Umbilical cord (tissue), 2 donors: ENCODE results near the gene PTPRU. TPM values are rescaled to one million over a fixed set of nuclear protein-coding genes. Genes with fewer than 3 reads are reported as not detected.

Experiments used
- DNase-seq: peaks from one replicate; pipeline ENCODE4 v3.0.0-alpha.2; 2015; ENCODE audit warnings: low spot score
- total RNA-seq: library from RNA; depleted of rRNA; stranded (reverse); fragments of >200 nt; gene quantifications from one replicate; pipeline ENCODE4 v1.2.3, GENCODE V29; 2014; ENCODE audit warnings: low replicate concordance; ENCODE audit not compliant: insufficient read depth

Gene PTPRU
- total RNA-seq, 1 donor from 2014 or later = 35.2 TPM

- DNase-seq = peak; percentile 27
Observed at GRCh38 chr1:29243871-29244200, 7.5 kb downstream of the PTPRU start.

DNA sequence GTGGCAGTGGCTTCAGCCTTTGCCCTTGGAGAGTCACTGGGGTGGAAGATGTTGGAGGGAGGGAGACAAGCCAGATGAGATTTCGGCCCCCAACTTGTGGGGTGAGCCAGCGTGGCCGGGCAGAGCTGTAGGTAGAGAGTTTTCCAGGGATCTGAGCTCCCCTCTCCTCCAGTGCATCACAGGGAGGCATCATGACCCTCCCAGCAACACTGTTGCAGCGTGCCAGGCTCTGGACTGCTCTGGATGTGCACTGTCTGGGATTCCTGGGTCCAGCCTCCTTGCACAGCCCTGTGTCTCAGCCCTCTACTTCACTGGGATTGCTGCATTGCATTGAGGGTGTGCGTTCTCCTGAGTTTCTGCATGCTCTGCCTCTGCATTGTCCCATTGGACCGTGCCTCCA is 8.9 kb downstream of the PTPRU start:
- no peak for DNase-seq

DNA sequence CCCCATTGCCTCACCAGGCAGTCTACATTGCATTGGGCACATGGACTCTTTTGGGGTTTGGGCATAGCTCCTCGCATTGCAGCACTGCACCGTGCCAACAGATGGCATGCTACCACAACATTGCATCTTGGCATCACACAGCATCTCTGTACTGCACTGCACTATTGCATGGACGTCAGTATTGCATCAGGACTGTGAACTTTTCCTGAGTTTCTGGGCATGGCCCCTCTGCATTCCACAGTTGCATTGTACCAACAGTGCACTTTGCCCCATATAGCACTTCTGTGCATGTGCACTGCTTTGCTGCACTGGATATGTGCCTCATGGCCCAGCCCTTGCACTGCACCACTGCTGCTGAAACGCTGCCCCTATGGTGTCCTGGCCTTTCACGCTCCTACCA is 9.6 kb downstream of the PTPRU start:
- DNase-seq = peak; percentile 53

DNA sequence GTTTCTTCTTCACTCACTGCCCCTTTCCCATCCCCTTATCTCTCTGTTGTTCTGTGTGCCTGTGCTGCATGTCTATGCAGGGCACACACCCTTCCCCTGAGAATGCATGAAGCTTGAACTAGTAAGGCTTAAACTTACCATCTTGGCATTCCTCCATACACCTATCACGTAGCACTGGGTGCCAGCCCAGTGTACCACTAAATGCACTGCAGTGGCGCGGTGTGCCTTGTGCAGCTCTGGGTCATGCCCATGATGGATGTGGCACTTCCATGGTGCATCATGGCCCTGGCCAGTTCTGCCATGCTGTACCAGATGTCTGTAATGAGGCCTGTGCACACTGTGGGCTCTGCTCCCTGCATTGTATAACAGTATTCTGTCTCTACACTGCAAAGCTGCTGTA is 10.7 kb downstream of the PTPRU start:
- DNase-seq = no peak

- DNase-seq = no peak
Observed at GRCh38 chr1:29247571-29248273, 11.4 kb downstream of the PTPRU start.

DNA sequence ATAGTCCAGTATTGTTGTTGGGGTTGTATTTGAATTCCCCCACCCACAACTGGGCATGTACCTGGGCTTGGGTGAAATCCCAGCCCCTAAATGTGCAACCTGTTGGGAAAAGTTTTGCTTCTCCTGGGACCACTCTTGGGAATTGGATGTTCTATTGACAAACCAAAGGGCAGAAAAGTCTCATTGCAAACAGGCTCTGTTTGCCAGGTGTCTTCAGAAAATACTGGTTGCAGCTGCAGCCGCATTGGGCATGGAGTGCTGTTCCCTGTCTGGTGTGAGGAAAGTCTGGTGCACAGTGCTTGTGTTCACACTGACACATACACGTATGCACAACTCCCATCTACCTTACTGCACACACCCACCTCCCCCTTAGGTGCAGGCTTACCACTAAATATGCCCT is 12.1 kb downstream of the PTPRU start:
- DNase-seq = no peak

GRCh38 chr1:29249170-29249691 is 12.9 kb downstream of the PTPRU start:
- peak; percentile 84 for DNase-seq

DNA sequence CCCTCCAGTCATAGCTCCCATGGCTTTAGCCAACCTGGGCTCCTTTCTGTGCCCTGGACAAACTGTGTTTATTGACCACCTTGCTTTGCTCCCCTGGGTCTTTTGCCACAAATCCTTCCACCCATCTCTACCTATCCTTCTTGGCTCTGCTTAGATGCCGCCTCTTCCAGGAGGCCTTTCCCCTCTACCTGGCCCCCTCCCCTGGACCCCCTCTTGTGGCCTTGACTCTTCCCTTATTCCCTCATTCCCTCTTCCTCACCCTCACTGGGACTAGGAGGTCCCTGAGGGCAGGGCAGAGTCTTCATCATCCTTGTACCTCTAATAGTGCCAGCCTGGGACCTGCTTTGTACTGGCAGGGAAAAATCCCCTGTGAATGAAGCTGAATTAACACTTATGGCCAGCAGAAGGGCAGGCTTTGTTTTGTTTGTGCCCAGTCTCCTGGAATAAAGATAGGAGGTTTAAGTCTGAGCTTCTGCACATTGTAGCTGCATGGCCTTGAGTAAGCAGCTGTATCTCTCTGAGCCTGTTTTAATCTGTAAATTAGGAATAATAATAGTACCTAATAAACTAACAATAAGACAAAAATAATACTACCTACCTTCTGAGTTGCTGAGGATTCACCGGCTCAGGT is 13.7 kb downstream of the PTPRU start:
- no peak for DNase-seq

DNA sequence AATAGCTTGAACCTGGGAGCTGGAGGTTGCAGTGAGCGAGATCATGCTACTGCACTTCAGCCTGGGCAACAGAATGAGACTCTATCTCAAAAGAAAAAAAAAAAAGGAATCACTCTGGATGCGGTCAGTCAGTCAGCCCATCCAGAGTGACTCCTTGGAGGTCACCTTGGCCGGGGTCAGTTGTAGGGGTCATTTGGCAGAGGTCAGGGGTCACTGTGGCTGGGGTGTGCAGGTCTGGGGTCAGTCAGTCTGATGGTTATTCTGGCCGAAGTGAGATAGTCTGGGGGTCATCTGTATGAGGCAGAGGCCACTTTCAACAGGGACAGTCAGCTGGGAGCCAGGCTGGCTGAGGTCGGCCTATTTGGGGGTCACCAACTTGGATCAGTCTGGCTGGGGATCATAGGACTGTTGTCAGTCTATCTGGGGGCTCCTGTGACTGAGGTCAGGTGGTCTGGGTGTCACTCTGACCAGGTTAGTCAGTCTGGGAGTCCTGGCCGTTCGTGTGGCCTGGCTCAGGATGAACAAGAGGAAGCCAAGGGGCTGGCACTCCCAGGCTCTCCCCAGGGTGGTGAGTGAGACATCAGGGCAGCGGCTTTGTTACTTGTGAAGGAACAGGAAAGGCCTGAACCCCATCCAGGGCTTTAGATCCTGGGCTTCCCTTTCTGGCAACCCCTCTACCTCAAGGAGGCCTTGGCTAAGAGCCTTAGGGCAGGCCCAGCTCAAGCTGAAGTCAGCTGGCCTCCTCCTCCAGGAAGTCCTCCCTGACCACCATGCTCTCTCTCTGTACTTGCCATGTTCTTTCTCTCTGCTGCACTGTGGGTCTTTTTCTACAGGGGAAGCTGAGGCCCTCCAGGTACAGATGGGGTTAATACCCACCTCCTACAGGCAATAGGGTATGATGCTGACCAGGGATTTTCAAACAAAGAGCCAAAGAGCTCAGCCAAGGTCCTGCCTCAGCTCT is 15.1 kb downstream of the PTPRU start:
- no peak for DNase-seq

GRCh38 chr1:29253180-29253579 is 16.9 kb downstream of the PTPRU start:
- DNase-seq = no peak

DNA sequence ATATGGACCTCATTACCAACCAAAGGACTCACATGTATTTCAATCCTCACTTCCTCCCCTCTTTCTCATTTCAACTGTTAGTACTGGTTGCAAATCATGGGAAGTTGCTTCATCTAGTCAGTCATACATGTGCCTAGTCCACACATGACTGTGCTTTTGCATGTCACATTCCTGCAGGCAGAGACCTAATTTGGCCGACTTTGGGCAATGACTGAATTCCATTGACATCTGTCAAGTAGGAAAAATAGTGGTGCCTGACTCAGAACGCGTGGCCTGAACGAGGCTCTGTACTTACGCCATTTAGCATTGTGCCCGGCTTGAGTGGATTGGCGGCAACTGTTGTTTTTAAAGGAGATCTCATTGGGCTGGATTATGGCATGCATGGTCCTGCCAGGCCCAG is 18.0 kb downstream of the PTPRU start:
- DNase-seq = no peak

- DNase-seq = no peak
Observed at GRCh38 chr1:29255134-29255666, 18.9 kb downstream of the PTPRU start.

GRCh38 chr1:29256394-29256793 is 20.1 kb downstream of the PTPRU start:
- no peak for DNase-seq

GRCh38 chr1:29256979-29257804 is 20.9 kb downstream of the PTPRU start:
- DNase-seq = peak; percentile 53

GRCh38 chr1:29258189-29258975 is 22.1 kb downstream of the PTPRU start:
- no peak for DNase-seq

- no peak for DNase-seq
Observed at GRCh38 chr1:29258976-29259801, 22.9 kb downstream of the PTPRU start.

DNA sequence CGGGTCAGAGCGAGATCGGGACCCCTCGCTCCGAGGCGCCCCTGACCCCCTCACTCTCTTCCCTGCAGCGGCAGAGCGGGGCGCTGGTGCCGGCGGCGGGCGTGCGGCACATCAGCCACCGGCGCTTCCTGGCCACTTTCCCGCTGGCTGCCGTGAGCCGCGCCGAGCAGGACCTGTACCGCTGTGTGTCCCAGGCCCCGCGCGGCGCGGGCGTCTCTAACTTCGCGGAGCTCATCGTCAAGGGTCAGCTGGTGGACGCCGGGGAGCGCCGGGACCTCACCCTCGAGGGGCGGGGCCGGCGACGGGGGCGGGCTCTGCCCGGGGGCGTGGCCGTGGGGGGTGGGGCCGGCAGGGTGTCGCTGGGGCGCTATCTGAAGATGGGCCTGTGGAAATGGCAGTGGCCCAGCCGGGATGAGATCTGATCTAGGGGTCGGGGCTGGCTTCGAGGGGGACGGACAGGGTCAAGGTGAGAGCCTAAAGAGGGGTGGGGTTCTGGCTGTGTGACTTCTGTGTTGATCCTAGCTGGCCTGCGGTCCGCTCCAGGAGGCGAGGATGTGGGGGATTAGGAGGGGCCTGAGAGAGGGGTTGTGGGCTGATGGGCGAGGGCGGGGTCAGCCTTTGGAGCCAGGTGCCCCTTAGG is 23.6 kb downstream of the PTPRU start:
- DNase-seq = peak; percentile 59

DNA sequence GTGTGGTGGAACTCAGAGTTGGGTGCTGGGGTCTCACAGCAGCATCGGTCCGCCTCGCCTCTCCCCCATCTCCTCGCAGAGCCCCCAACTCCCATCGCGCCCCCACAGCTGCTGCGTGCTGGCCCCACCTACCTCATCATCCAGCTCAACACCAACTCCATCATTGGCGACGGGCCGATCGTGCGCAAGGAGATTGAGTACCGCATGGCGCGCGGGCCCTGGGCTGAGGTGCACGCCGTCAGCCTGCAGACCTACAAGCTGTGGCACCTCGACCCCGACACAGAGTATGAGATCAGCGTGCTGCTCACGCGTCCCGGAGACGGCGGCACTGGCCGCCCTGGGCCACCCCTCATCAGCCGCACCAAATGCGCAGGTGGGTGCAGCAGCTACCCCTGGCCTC is 24.2 kb downstream of the PTPRU start:
- DNase-seq = no peak
